GM18498 (cell line): ENCODE measurements around the gene KAT7.

Source experiments
- ATAC-seq: cut with Tn5 transposase; IDR thresholded peaks from one replicate; pipeline ENCODE4 v1.9.1; 2021; ENCODE audit warnings: mild to moderate bottlenecking, moderate library complexity; ENCODE audit not compliant: unreplicated experiment

The KAT7 gene

GRCh38 chr17:49866882-49867413 is 78.5 kb downstream of the KAT7 start:
- ATAC-seq, result no peak

- no peak for ATAC-seq
Measured at GRCh38 chr17:49869038-49869374, 80.5 kb downstream of the KAT7 start.

- no peak for ATAC-seq
Measured at GRCh38 chr17:49870298-49870697, 81.8 kb downstream of the KAT7 start.

GRCh38 chr17:49871211-49871610 is 82.7 kb downstream of the KAT7 start:
- ATAC-seq, result no peak

- ATAC-seq, result no peak
Measured at GRCh38 chr17:49872754-49873377, 84.4 kb downstream of the KAT7 start.

- ATAC-seq, result no peak
Measured at GRCh38 chr17:49873466-49873865, 85.0 kb downstream of the KAT7 start.

GRCh38 chr17:49873926-49874325 is 85.4 kb downstream of the KAT7 start:
- ATAC-seq, result no peak

GRCh38 chr17:49874911-49875310 is 86.4 kb downstream of the KAT7 start:
- no peak for ATAC-seq

GRCh38 chr17:49875685-49876084 is 87.2 kb downstream of the KAT7 start:
- ATAC-seq, result no peak

- no peak for ATAC-seq
Measured at GRCh38 chr17:49878931-49879904, 90.7 kb downstream of the KAT7 start.

GRCh38 chr17:49880291-49881053 is 92.0 kb downstream of the KAT7 start:
- ATAC-seq, result peak; percentile 74

GRCh38 chr17:49881054-49881402 is 92.5 kb downstream of the KAT7 start:
- no peak for ATAC-seq

- ATAC-seq, result no peak
Measured at GRCh38 chr17:49882434-49882833, 94.0 kb downstream of the KAT7 start.
